NK-92 (cell line): Measurements from ENCODE around the gene NR6A1.

Source experiments
- DNase-seq: peaks from one replicate; lab custom pipeline; 2025; ENCODE audit not compliant: unreplicated experiment; lab: John Stamatoyannopoulos, UW

Gene NR6A1

DNA sequence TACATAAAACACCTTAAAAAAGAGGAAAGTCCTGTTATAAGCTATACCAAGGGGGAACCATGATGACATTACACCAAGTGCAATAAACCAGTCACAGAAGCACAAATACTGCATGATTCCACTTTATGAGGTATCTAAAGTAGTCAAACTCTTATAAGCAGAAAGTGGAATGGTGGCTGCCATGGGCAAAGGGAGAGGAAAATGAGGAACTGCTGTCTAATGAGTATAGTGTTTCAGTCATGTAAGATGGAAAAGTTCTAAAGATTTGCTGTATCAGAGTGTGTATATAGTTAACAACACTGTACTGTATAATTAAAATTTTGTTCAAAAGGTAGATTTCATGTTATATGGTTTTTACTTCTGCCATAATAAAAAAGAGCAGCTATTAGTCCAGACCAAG is 229.3 kb downstream of the NR6A1 start:
- DNase-seq = no peak

GRCh38 chr9:124537926-124538325 is 233.2 kb downstream of the NR6A1 start:
- DNase-seq = no peak

DNA sequence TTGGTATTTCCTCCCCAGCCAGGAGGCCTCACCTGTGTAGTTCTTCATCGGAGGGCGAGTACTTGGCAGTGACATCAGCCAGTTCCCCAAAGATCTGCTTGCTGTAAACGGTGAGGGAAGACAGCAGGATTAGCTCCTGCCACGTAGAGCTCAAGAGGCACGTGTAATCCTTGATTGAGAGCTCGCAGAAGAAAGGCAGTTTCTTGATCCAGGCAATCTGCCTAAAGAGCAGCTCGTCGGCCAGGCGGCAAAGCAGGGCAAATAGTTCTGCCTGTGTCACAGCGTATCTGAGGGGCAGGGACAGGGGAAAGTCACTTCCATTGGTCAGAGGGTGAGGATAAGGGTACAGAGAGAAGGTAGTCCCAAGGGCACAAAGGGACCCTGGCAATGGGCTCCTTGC is 235.3 kb downstream of the NR6A1 start:
- no peak for DNase-seq

- DNase-seq = no peak
Measured at GRCh38 chr9:124532897-124533296, 238.2 kb downstream of the NR6A1 start.

- DNase-seq = no peak
Measured at GRCh38 chr9:124531115-124531514, 240.0 kb downstream of the NR6A1 start.

GRCh38 chr9:124530246-124530645 is 240.9 kb downstream of the NR6A1 start:
- DNase-seq = no peak

DNA sequence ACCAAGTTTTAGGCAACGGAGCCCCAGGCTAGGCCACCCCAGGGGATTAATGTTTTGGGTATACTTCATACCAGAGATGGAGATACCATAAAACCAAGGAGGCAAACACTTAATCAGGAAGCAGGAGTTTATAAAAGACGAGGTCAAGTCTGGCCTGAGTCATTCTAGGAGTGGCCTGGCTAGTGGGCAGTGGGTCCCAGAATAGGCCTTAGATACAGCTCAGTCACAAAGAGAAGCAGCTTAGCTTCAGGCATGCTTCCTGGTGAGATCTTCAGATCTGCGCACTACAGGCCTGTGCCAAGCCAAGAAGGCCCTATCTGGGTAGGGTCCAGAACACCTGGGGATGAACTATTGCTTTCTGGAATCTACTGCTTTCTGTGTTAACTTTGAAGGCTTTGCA is 243.3 kb downstream of the NR6A1 start:
- DNase-seq = no peak

DNA sequence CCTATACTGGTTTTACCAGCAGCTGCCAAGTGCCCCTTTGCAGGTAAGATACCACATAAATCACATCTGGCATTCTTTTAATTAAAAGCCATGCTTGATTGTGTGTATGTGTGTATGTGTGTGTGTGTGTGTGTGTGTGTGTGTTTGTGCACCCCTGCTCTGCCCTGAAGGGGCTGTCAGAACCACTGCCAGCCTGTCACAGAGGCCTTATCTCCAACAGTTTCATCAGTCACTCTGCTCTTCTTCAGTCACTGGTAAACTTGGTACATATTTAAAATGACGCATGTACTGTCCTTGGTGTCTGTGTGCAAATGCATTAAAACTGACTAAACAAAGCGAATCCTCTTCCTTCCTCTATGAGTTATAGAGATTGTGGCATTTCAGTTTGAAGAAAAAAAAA is 244.9 kb downstream of the NR6A1 start:
- no peak for DNase-seq

DNA sequence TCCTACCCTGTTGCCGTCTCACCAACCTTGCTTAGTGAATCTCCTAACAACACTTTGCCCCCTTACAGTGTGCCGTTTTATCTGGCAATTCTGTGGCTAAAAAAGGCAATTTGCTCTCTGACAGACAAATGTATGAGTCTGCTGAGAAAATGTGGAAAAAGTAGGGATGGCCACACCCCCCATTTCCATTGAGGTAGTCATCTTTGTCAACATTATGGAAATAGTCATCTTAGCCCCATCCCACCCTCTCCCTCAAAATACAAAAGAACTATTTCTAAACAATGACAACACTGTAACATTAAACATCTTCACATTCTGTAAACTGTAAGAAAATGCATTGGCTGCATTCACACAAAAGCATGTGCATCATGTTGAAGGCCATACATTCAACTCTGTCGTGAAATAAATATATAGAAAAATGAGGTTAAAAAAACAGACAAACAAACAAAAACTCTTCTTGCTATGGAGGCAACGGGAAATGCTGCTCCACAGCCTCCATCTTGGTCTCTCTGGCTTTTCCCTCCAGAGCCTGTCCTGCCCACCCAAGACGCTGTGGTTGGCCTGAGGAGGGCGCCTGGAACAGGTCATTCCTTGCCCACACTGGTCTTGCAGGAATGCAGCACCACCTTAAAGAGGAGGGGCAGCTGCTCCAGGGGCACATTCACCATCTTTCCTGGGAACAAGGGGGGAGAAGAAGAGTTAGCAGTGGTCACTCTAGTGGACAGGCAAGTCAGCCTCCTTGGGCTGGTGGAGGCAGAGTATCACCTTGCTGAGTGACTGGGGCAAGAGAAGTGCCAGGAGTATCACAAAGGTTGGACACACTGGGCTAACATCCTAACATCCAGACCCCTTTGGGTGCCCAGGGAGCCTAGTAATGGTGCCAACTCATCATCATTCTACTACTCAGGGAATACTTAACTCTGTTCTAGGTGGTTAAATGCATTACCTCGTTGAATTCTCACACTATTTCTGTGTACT is 248.7 kb downstream of the NR6A1 start:
- DNase-seq = no peak

- no peak for DNase-seq
Measured at GRCh38 chr9:124521142-124521541, 250.0 kb downstream of the NR6A1 start.

- no peak for DNase-seq
Measured at GRCh38 chr9:124520206-124520596, 250.9 kb downstream of the NR6A1 start.

- no peak for DNase-seq
Measured at GRCh38 chr9:124518116-124518515, 253.0 kb downstream of the NR6A1 start.

DNA sequence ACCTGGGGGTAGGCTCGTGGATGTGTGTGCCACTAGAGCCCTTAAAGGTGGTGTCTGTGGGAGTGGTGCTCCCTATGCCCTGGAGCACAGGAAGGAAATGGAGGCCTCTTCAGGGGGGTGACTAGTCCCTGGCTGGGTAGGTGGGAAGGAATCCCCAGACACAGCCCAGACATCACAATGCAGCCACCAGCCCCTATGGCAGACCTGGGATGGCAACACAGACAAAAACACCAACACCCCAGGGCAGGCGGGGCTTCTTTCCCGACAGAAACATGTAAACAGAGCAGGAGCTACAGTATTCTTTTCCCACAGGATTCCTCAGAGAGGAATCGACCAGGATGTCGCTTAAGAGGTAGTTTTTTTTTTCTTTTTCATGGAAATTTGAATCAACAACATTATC is 253.5 kb downstream of the NR6A1 start:
- DNase-seq = no peak

- no peak for DNase-seq
Measured at GRCh38 chr9:124514874-124515273, 256.2 kb downstream of the NR6A1 start.

DNA sequence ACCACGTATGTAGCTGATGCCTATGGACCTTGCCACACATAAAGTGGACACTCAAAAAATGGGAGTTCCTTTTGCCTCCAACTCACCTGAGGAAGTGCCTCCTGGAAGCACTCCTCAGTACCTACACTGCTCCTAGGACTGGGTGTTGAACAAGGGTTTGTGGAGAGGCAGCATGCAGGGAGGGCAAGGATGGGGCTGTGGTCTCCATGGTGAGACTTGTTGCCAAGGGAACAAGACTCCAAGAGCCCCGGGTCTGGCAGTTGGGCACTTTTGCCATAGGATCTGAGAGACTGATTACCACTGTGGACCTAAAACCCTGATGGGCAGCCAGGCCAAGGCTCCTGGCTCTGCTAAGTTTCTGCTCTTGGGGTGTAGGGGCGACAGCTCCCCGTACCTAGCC is 257.0 kb downstream of the NR6A1 start:
- no peak for DNase-seq

- no peak for DNase-seq
Measured at GRCh38 chr9:124513376-124513994, 257.6 kb downstream of the NR6A1 start.

DNA sequence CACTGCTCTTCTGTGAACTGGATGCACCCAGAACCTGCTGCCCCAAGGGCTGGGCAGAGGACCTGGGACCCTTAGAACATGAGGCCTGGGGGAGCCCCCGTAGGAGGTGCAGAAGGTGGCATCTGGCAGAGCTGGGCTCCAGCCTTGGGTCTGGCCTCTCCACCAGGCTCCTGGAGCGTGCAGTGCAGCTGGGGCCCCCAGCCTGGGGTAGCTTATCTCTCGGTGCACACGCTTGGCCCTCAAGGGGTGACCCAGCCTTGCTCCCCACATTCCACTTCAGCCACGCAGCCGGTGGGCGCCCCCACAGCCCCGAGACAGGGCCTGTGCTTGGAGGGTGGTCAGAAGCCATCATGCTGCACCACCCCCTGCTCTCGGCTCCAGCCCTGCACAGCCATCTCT is 258.3 kb downstream of the NR6A1 start:
- DNase-seq = no peak

GRCh38 chr9:124511891-124512805 is 259.0 kb downstream of the NR6A1 start:
- DNase-seq = no peak

DNA sequence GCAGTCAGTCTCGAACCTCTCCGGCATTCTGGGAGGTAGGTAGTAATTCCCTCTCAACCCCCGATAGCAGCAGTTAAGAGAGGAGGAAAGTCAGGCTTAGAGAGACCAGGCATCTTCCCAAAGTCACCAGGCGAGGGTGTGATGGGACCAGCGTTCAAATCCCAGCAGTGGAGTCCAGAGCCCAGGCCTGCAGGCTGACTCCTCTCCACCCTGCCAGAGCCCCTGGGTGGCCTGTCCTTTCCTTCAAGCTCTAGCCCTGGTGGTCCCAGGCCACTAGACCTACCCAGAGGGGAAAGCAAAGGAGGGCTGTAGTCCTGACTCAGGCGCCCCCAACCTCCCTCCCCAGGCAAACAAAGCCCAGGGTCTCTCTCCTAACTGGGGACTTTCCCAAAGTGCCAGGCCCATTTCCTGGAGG is 259.7 kb downstream of the NR6A1 start:
- DNase-seq = no peak

- no peak for DNase-seq
Measured at GRCh38 chr9:124510650-124511425, 260.3 kb downstream of the NR6A1 start.
